AG20443 (cell line): ENCODE results near the gene KMT2A.
"Not testable (repeated sequence)": the region's sequence is repeated elsewhere in the genome, so short reads cannot be mapped to it uniquely, and the experiment has no call there.

Experiments
- DNase-seq: peaks from one replicate; pipeline ENCODE4 v3.0.0; 2012; ENCODE audit warnings: low spot score, mixed read lengths

Gene KMT2A

GRCh38 chr11:118435893-118436624 is at the start of gene KMT2A:
Gene KMT2A, plus strand, starts transcription at chr11:118436492. Its CDS starts 21 bp downstream, at chr11:118436513.
- peak; percentile 99 for DNase-seq

DNA sequence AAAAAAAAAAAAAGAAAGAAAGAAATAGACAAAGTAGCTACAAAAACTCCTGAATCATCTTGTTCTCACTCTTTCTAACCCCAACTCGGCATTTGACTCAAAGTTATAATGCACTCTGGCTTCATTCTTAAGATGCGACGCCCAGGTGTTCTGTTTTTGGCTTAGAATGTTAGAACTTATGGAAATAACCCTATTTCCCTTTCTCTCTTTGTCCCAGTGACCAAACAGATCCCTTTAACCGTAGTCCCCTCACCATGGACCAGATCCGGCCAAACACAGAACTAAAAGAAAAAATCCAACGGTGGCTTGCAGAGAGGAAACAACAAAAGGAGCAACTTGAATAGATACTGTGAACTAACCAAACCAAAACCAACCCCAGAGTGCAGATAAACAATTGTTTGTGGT is 40.2 kb upstream of the KMT2A start:
- DNase-seq, result no peak

- no peak for DNase-seq
These were observed 38.8 kb upstream of the KMT2A start for GRCh38 chr11:118397448-118397847.

DNA sequence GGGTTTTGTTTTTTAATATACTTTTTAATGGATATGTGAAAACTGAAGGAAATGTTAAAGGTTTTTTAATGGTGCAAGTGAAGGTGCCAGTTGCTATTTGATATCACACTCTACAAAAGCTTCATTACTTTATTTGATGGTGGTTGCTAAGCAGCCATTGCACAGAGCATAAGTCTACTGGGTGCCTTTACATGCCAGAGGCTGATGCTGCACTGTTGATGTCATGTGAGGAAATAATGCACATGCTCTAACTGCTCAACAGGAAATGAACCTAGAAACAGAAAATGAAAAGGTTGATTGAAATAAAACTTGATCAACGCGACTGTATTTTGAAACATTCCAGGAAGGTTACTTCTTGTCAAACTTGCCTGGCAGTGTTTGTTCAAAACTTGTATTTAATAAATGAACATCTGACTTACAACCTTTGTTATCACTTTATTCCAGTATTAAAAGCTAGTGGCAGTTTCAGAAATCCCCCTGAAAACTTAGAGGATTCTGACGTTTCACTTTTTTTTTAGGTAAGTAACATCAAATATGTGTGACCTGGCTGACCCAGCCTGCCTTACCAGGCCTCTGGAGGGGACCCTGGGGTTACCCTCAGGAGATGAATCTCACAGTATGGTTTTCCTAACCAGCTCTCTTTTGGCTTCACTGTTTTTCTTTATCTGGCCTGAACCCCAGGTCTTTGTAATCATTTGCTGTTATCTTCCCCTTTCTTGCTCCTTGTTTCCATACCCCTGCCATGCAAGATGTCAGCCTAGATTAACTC is 37.3 kb upstream of the KMT2A start:
- no peak for DNase-seq

DNA sequence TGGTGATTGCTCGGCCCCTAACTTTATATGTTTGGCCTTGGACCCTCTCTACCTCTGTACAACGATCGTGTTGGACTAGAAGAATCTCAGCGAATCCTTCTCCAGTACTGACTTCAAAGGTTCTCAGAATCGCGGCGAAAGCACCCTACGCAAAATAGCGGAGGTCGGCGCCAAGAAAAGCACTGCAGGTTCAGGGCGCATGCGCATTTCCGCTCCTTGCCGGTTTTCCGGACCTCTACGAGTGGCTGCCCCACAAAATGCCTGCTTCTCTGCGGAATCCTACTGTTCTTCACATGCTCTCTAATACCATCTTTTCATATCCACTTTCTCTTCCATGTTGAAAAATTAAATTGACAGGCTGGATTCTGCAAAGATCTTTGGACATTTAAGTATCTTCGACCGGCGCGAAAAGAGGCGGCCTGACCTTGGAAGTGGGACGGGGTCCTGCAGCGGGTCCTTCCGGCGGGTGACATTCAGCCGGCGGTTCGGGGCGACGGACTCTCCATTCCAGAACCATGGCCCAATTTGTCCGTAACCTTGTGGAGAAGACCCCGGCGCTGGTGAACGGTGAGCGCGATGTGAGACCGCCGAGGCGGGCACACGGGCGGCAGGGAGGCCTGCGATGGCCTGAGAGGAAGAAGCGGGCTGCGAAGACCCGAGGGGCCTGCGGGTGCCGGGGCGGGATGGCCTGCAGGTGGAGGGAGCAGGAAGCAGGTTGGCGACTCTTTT is 35.0 kb upstream of the KMT2A start, which contains the start of gene ATP5MG:
Gene ATP5MG, plus strand, starts transcription at position 456 of the 729 bp plus-strand sequence. Its CDS starts 60 bp downstream, at position 516.
- DNase-seq, result peak; percentile 95

DNA sequence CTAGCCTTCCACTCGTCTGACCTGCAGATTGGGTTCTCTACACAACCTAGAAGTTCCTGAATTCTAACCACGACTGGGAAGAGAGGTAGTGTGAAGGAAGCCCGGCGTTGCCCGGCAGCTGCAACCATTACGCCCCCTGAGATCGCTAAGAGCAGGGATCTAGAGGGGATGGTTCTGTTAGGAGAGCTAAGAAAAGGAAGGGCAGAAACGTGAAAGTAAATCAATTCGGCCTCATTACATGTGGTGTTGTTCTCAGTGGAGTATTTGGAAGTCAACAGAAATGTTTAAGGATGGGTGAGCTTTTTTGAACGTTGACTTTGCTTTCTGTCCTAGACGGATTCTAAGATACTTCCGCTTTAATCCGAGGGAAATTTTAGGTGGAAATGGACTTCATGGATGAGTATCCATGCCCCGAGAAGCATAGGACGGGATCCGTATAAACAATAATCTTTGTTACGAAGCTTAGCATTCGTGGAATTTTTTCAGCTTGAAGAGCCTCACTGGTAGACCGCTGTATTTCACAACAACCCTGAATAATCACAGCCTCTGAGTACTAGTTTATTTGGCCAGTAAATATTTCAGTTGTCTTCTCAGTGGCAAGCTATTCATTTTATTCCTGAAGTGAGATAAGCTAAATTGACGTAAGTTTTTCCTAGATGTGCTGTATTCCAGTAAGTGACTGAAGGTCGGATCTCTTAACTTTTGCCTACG is 34.3 kb upstream of the KMT2A start:
- DNase-seq, result peak; percentile 81

GRCh38 chr11:118402594-118402993 is 33.7 kb upstream of the KMT2A start:
- DNase-seq, result not testable (repeated sequence)

DNA sequence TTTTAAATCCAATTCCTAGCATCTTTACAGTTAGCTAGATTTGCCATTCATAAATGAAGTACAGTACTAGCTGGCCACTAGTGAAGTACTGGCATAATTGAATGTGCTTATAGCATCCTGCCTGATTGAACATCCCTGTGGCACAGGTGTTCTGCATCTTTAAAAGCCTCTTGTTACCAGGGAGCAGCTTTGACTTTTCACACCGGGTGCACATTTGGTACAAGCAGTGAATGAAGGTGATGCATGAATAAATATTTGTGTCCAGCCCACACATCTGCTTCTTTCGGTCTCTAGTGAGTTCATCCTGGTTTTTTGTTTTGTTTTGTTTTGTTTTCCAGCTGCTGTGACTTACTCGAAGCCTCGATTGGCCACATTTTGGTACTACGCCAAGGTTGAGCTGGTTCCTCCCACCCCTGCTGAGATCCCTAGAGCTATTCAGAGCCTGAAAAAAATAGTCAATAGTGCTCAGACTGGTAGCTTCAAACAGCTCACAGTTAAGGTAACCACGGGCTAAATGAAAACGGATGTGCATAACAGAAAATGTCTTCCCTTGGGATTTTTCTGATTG is 29.6 kb upstream of the KMT2A start:
- DNase-seq, result peak; percentile 9

- DNase-seq, result no peak
These were observed 26.1 kb upstream of the KMT2A start for GRCh38 chr11:118410055-118410745.

DNA sequence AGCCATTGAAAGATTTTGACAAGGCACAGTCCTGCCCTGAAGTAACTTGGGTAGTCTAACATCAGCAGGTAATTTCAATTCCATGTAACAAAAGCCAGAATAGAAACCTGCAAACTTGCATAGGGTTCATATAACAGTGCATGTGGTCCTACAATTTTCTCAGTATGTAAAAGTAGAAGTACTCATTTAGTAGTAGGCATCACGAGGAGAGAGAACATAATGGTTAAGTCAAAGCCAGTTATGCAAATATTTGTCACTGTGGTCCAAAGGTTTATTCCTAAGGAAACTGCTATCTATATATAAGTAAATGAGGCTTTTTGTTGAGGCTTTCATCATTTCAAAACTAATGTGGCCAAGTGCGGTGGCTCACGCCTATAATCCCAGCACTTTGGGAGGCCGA is 24.8 kb upstream of the KMT2A start:
- no peak for DNase-seq

DNA sequence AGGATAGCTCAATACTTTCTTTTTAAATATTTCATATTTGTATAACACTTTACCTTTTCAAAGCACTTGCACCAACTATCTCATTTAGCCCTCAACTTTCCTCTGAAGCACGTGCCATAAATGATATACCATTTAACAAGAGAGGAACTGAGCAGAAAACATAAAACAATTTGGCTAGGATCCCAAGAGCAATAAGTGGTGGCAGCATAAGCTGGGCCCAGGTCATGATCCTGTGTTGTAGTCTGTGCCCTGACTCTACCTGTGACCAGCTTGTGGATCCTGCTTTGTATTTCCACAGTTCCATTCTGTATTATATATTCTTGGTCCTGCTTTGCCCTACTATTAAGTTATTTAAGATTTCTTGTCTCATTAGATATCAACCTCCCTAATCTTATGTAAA is 23.4 kb upstream of the KMT2A start:
- no peak for DNase-seq

GRCh38 chr11:118415062-118415738 is 21.1 kb upstream of the KMT2A start:
- DNase-seq, result no peak

DNA sequence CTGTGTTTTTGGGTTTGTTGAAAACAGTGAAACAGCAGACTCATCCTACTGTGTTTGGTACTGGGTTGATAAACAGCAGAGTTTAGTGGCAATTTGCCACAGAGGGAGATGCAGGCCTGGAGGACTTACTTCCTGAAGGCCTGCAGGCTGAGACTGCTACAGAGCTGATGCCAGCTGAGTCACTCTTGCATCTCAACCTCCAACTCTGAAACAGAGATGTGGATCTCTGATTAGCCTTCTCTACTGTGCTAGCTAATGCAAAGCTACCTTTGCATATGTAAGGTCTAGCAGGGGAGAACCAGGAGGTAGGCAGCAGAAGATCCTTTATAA is 20.6 kb upstream of the KMT2A start:
- DNase-seq, result peak; percentile 92

DNA sequence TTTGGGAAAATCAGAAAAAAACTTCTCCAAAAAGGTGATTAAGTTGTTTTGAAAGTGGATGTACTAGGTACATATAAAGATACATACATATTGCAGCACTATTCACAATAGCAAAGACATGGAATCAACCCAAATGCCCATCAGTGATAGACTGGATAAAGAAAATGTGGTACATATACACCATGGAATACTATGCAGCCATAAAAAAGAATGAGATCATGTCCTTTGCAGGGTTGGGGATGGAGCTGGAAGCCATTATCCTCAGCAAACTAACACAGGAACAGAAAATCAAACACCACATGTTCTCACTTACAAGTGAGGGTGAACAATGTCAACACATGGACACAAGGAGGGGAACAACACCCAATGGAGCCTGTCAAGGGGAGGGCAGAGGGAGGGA is 19.4 kb upstream of the KMT2A start:
- not testable (repeated sequence) for DNase-seq

DNA sequence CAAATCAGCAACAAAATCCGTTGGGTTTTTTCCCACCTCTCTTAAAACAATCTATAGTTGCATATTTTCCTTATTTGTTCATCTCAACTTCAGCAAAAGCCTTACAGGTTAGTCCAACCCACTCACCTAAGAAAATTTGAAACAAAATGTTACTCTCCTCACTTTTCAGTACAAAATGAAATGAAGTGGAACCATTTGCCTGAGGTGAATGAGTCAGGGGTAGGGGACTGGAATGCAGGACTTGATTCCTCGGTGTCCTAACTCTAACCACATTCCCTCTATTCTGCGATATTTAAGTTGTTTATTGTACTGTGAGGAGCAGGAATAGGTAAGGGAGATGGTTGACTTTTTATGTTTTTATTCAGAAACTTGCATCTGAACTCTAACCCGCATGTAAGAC is 18.5 kb upstream of the KMT2A start:
- DNase-seq, result no peak

DNA sequence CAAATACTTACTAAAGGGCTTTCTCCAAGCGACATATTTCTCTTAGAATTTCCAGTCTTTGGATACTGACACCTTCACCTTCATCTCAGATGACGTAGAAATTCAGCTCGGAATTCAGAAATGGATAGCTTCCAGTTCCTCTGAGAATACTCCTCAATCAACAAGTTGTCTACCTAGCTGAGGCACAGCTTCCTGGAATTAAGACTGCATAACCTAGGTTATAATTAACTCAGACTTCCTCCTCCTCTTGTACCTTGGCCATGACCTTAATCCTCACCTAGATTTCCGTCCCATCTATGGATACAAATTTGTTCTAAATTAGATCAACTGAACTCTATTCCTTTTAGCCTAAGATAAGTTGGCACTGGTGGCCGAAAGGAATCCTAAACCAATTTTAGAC is 17.5 kb upstream of the KMT2A start:
- no peak for DNase-seq

- DNase-seq, result no peak
These were observed 8.6 kb upstream of the KMT2A start for GRCh38 chr11:118427707-118428106.

DNA sequence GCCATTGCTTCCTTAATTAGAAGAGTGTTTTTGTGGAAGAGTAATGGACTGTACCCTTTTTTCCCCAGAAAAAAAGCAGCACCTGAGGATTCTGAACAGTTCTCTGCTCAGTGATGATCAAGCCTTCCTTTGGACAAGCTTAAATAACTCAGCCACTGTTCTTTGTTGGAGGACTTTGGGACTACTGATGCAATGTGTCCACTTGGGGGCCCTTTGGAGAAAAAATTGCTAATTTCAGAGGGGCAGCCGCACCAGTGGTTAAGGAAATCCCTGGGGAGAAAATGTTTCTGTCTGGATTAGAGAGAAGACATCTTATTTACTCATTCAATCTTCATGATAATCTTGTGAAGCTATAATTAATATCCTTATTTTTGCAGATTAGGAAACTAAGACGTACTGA is 5.3 kb upstream of the KMT2A start:
- no peak for DNase-seq

DNA sequence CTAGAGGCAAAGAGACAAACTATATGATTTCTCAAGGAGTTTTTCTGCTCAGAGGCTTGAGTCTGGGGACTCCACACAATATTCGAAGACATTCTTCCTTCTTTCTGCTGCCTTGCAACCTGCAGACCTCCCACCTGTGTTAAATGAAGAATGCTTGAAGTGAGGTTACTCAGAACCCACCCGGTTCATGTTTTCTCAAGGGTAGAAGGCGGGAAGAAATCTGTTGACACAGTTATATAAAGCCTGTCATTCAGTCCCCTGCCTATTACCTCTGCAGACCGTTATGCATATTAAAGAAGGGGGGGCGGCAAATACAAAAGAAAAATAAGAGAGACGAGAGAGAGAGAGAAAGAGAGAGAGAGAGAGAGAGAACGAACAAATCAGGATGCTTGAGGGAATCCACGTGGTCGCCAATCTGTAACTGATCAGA is 2.2 kb upstream of the KMT2A start:
- peak; percentile 28 for DNase-seq

- peak; percentile 36 for DNase-seq
These were observed 1.6 kb upstream of the KMT2A start for GRCh38 chr11:118434553-118435289.
